ENCODE measurements around the gene TAF11L13. TPM values are rescaled to one million over a fixed set of nuclear protein-coding genes. Genes with fewer than 3 reads are reported as not detected.

The TAF11L13 gene
- total RNA-seq: not detected in 2 replicates

DNA sequence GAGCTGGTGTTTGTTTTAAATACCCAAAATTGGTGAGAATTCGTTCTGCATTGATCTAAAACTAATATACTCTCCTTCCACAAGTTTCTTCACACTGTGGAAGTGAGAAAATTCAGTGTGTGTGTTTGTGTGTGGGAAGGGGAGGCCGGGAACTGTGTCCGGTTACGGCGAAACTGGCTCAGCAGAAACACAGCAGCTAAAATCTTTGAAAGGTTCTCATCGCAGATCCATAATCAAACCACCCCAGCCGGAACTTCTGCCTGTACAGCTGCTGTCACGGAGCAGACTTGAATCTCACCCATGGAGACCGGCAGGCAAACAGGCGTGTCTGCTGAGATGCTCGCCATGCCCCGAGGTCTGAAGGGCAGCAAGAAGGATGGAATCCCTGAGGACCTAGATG lies at the start of gene TAF11L13:
Gene TAF11L13 (plus strand): TSS at position 301 of the 400 bp plus-strand sequence.

DNA sequence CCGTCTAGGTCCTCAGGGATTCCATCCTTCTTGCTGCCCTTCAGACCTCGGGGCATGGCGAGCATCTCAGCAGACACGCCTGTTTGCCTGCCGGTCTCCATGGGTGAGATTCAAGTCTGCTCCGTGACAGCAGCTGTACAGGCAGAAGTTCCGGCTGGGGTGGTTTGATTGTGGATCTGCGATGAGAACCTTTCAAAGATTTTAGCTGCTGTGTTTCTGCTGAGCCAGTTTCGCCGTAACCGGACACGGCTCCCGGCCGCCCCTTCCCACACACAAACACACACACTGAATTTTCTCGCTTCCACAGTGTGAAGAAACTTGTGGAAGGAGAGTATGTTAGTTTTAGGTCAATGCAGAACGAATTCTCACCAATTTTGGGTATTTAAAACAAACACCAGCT lies 46.2 kb upstream of the TAF11L13 start, which contains the start of gene TAF11L7:
Gene TAF11L7 (minus strand): TSS at position 101 of the 400 bp plus-strand sequence.

DNA sequence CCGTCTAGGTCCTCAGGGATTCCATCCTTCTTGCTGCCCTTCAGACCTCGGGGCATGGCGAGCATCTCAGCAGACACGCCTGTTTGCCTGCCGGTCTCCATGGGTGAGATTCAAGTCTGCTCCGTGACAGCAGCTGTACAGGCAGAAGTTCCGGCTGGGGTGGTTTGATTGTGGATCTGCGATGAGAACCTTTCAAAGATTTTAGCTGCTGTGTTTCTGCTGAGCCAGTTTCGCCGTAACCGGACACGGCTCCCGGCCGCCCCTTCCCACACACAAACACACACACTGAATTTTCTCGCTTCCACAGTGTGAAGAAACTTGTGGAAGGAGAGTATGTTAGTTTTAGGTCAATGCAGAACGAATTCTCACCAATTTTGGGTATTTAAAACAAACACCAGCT lies 41.0 kb upstream of the TAF11L13 start, which contains the start of gene TAF11L8:
Gene TAF11L8 (minus strand): TSS at position 101 of the 400 bp plus-strand sequence.

DNA sequence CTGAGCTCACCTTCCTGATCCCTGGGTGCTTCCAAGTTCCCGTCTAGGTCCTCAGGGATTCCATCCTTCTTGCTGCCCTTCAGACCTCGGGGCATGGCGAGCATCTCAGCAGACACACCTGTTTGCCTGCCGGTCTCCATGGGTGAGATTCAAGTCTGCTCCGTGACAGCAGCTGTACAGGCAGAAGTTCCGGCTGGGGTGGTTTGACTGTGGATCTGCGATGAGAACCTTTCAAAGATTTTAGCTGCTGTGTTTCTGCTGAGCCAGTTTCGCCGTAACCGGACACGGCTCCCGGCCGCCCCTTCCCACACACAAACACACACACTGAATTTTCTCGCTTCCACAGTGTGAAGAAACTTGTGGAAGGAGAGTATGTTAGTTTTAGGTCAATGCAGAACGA lies 37.6 kb upstream of the TAF11L13 start, which contains the start of gene TAF11L9:
Gene TAF11L9 (minus strand): TSS at position 140 of the 400 bp plus-strand sequence.

DNA sequence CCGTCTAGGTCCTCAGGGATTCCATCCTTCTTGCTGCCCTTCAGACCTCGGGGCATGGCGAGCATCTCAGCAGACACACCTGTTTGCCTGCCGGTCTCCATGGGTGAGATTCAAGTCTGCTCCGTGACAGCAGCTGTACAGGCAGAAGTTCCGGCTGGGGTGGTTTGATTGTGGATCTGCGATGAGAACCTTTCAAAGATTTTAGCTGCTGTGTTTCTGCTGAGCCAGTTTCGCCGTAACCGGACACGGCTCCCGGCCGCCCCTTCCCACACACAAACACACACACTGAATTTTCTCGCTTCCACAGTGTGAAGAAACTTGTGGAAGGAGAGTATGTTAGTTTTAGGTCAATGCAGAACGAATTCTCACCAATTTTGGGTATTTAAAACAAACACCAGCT lies 34.2 kb upstream of the TAF11L13 start, which contains the start of gene TAF11L10:
Gene TAF11L10 (minus strand): TSS at position 101 of the 400 bp plus-strand sequence.

DNA sequence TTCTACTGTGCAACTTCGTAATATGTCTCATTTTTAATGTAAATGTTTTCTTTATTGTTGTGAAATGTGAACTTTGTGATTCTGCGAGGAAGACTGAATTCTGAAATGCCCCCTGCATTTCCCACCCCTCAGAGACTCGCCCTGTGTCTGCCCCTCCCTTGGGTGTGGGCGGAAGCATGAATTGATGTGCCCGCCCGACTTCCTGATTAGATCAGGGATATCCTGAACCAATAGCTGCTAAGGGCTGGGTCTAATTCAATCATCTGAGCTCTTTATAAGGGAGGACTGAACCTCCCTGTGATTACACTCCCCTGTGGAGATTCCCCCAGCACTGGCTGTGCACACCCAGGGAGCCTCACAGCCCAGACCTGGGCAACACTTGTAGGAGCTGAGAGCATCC lies 28.0 kb upstream of the TAF11L13 start, which contains the start of gene TAF11L11:
Gene TAF11L11 (plus strand): TSS at position 304 of the 400 bp plus-strand sequence.

DNA sequence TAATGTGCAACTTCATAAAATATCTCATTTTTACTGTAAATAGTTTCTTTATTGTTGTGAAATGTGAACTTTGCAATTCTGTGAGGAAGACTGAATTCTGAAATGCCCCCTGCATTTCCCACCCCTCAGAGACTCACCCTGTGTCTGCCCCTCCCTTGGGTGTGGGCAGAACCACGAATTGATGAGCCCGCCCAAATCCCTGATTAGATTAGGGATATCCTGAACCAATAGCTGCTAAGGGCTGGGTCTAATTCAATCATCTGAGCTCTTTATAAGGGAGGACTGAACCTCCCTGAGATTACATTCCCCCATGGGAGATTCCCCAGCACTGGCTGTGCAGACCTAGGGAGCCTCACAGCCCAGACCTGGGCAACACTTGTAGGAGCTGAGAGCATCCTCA lies 21.8 kb upstream of the TAF11L13 start, which contains the start of gene TAF11L12:
Gene TAF11L12 (plus strand): TSS at position 301 of the 400 bp plus-strand sequence.

DNA sequence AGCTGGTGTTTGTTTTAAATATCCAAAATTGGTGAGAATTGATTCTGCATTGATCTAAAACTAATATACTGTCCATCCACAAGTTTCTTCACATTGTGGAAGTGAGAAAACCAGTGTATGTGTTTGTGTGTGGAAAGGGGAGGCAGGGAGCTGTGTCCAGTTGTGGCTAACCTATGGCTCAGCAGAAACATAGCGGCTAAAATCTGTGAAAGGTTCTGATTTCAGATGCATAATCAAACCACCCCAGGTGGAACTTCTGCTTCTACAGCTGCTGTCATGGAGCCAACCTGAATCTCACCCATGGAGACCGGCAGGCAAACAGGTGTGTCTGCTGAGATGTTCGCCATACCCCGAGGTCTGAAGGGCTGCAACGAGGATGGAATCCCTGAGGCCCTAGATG lies 2.3 kb downstream of the TAF11L13 start, which contains the start of gene TAF11L14:
Gene TAF11L14 (plus strand): TSS at position 301 of the 400 bp plus-strand sequence.

Other genes starting within 250 kb of the TAF11L13 start
- gene TAF11L2, start 133.9 kb upstream of the TAF11L13 start, total RNA-seq: not detected in 2 replicates
- not detected in 2 replicates for gene TAF11L3, start 113.7 kb upstream of the TAF11L13 start, total RNA-seq
- not detected in 2 replicates for gene TAF11L4, start 110.3 kb upstream of the TAF11L13 start, total RNA-seq
- gene TAF11L5, start 106.9 kb upstream of the TAF11L13 start, total RNA-seq: not detected in 2 replicates
- gene TAF11L6, start 103.4 kb upstream of the TAF11L13 start, total RNA-seq: not detected in 2 replicates
- gene TAF11L7, start 46.3 kb upstream of the TAF11L13 start, total RNA-seq: not detected in 2 replicates
- not detected in 2 replicates for gene TAF11L8, start 41.1 kb upstream of the TAF11L13 start, total RNA-seq
- not detected in 2 replicates for gene TAF11L9, start 37.7 kb upstream of the TAF11L13 start, total RNA-seq
- gene TAF11L10, start 34.3 kb upstream of the TAF11L13 start, total RNA-seq: not detected in 2 replicates
- gene TAF11L11, start 27.9 kb upstream of the TAF11L13 start, total RNA-seq: not detected in 2 replicates
- gene TAF11L12, start 21.7 kb upstream of the TAF11L13 start, total RNA-seq: not detected in 2 replicates
- gene TAF11L14, start 2.4 kb downstream of the TAF11L13 start, total RNA-seq: not detected in 2 replicates